Activated CD4-positive, alpha-beta T cell treated with anti-CD3 and anti-CD28 coated beads for 36 hours (primary cell): ENCODE measurements around the gene CDRT4. TPM values are rescaled to one million over a fixed set of nuclear protein-coding genes. Genes with fewer than 3 reads are reported as not detected.
"Not testable (repeated sequence)": the region's sequence is repeated elsewhere in the genome, so short reads cannot be mapped to it uniquely, and the experiment has no call there.

ENCODE experiments used
- ATAC-seq: fragments of 200-7000 bp; cut with Tn5 transposase; one replicate; pipeline ENCODE4 v1.10.0; 2021; ENCODE audit warnings: mild to moderate bottlenecking, moderate library complexity
- CTCF ChIA-PET: fragments of 350-600 bp; sonication (Branson Sonifier 250); formaldehyde crosslinking; loops from one replicate; lab custom pipeline; 2021; ENCODE audit warnings: antibody characterized with exemption; lab: Charles Lee
- POLR2A ChIA-PET: fragments of 350-600 bp; sonication (Branson Sonifier 250); formaldehyde crosslinking; loops from one replicate; lab custom pipeline; 2021; ENCODE audit warnings: antibody characterized with exemption, inconsistent platforms; lab: Charles Lee
- DNase-seq: peaks from one replicate; pipeline ENCODE4 v3.0.0-alpha.2; 2020
- H3K27ac Mint-ChIP-seq: one replicate; pipeline ENCODE4 v1.8.0; 2021; ENCODE audit warnings: mixed read lengths
- H3K27me3 Mint-ChIP-seq: one replicate; pipeline ENCODE4 v1.8.0; 2021; ENCODE audit warnings: mixed read lengths
- H3K36me3 Mint-ChIP-seq: one replicate; pipeline ENCODE4 v1.8.0; 2021; ENCODE audit warnings: low read depth, mixed read lengths
- H3K4me1 Mint-ChIP-seq: one replicate; pipeline ENCODE4 v1.8.0; 2021; ENCODE audit warnings: mixed read lengths
- H3K4me3 Mint-ChIP-seq: one replicate; pipeline ENCODE4 v1.8.0; 2021; ENCODE audit warnings: mild to moderate bottlenecking, moderate library complexity, mixed read lengths
- H3K9me3 Mint-ChIP-seq: one replicate; pipeline ENCODE4 v1.8.0; 2021; ENCODE audit warnings: low read depth, mixed read lengths
- intact Hi-C, 2 experiments: fragments of 100-400 bp; cut with DNase I in 1 of 2; cut with micrococcal nuclease in 1 of 2; formaldehyde crosslinking; loops; one replicate each; pipeline versions ENCODE4 v1.14.2 to v1.15.1; 2022 to 2024; cut with DNase I, micrococcal nuclease
- total RNA-seq, 2 experiments: library from RNA; stranded (reverse); gene quantifications; one replicate each; pipeline ENCODE4 v1.2.3, GENCODE V29; 2021

CDRT4 gene
- total RNA-seq, 2 experiments from 2014 or later: 1.9 to 3.6 TPM

DNA sequence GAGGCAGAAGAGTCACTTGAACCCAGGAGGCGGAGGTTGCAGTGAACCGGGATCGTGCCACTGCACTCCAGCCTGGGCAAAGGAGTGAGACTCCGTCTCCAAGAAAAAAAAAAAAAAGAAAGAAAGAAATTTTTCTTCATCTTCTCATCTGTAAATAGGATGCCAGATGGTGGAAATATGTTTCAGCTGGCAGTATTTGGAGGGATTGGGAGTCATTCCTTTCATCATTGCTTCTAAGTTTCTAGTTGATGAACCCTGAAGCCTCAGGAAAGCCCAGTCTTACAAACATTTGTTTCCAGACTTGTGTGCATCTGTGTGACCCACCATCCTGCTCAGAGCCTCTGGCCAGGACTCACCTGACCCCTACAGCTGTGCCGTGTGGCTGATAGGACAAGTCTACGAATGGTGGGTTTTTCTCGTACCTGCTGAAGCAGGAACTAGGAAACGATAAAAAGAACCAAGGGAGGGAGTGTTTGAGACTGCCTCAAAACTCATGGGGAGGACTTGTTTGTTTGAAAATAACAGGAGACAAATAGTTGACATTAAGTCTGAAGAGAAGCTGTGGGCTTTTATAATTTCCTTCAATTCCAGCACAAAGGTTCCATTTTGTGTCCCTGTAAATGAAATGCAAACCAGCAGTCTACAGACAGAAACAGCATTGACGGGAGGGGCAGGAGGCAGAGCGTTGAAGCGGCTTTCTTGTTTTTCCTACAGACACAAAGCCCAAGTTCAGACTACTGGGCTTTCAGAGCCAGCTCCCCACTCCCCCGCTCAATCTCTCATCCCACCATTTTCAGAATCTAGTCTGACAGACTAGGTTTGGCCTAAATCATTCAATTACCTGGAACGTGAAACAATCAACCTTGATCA is 24.9 kb downstream of the CDRT4 start:
- Mint-ChIP-seq H3K4me1 (peaks cover 7% of the 10 kb centered on the region), H3K27me3 (no peaks in the 10 kb centered on the region), H3K36me3 (peaks cover 13% of the 10 kb centered on the region), H3K27ac (no peak overlapping the region), H3K4me3 (no peak overlapping the region), H3K9me3 (no peaks in the 10 kb centered on the region)
- POLR2A ChIA-PET: no interaction called here
- no peak for ATAC-seq
- CTCF ChIA-PET: interaction anchor here (0.6 kb wide), 1 partner anchor 49 kb away, joined by 3 read pairs; no protein-coding TSS in a partner anchor
- intact Hi-C loops: no loop called here
- no peak for DNase-seq

DNA sequence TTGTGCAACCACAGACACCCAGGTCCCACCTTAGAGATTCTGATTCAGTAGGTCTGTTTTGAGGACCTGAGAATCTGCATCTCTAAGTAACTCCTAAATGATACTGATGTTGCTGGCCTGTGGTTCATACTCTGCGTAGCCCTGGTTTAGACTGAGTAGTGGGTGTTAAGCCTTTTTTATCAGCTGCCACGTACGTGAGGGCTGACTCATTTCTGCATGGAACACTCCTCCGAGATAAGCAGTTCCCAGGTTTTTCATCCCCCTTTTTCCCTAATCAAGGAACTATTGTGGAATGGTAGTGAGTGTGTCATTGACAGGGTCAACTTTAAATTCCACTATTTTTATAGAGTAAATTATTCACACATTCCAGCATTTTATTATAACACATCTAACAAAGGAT is 26.1 kb downstream of the CDRT4 start:
- Mint-ChIP-seq H3K9me3 (peaks cover 4% of the 10 kb centered on the region), H3K27ac (no peak overlapping the region), H3K4me1 (peaks cover 18% of the 10 kb centered on the region), H3K27me3 (no peaks in the 10 kb centered on the region), H3K4me3 (no peak overlapping the region), H3K36me3 (peaks cover 24% of the 10 kb centered on the region)
- ATAC-seq: no peak
- ChIA-PET CTCF (interaction anchor here (0.5 kb wide), 1 partner anchor 135 kb away, joined by 3 read pairs; no protein-coding TSS in a partner anchor), POLR2A (no interaction called here)
- intact Hi-C loops: no loop called here
- no peak for DNase-seq

DNA sequence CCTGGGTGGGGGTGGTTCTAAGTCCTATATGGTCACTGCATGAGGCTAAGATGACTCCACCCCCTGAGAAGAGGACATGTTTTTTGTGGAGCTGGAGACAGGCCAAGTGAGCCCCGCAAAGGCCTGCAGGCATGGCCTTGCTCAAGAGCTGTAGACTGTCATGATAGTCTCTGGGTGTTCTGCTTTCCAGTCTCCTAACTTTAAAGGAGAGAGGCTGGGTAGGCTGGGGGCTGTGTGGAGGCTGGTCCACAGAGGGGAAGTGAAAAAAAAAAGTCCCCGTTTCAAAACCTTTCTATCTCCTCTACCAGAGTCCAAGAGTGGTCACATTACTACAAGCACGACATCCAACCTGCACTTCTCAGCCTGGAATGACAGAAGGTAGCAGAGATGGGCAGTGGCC is 27.1 kb downstream of the CDRT4 start:
- intact Hi-C loops: no loop called here
- ChIA-PET POLR2A (no interaction called here), CTCF (no interaction called here)
- Mint-ChIP-seq H3K36me3 (peaks cover 28% of the 10 kb centered on the region), H3K27me3 (no peaks in the 10 kb centered on the region), H3K4me1 (peaks cover 17% of the 10 kb centered on the region), H3K27ac (no peak overlapping the region), H3K9me3 (peaks cover 4% of the 10 kb centered on the region), H3K4me3 (no peak overlapping the region)
- DNase-seq (no peak), ATAC-seq (no peak)

DNA sequence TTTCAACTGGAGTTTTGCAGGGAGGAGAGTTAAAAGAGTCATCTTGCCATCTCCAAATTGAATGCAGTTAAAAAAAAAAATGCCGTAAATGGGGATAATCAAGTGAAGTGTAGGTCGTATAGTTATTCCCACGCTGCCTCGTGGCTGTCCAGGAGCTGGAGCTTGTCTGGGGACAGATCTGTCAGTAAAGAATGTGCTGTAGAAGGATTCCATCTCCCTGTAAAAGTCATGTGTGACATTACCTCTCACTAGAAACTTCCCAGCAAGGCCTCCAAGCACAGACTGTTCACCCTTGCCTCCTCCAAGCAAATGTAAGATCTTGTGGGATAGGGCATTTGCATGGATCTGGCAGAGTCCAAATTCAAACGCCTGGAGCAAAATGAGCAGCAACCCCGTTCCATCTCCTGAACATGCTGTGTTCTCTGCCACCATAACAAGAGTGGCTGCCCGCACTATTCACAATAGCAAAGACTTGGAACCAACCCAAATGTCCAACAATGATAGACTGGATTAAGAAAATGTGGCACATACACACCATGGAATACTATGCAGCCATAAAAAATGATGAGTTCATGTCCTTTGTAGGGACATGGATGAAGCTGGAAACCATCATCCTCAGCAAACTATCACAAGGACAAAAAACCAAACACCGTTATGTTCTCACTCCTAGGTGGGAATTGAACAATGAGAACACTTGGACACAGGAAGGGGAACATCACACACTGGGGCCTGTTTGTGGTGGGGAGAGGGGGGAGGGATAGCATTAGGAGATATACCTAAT is 28.0 kb downstream of the CDRT4 start:
- Mint-ChIP-seq H3K36me3 (peaks cover 29% of the 10 kb centered on the region), H3K4me1 (peaks cover 12% of the 10 kb centered on the region)
- DNase-seq, ATAC-seq, H3K27ac Mint-ChIP-seq, H3K9me3 Mint-ChIP-seq, H3K27me3 Mint-ChIP-seq, POLR2A ChIA-PET, CTCF ChIA-PET, H3K4me3 Mint-ChIP-seq, intact Hi-C loops: not testable (repeated sequence)

DNA sequence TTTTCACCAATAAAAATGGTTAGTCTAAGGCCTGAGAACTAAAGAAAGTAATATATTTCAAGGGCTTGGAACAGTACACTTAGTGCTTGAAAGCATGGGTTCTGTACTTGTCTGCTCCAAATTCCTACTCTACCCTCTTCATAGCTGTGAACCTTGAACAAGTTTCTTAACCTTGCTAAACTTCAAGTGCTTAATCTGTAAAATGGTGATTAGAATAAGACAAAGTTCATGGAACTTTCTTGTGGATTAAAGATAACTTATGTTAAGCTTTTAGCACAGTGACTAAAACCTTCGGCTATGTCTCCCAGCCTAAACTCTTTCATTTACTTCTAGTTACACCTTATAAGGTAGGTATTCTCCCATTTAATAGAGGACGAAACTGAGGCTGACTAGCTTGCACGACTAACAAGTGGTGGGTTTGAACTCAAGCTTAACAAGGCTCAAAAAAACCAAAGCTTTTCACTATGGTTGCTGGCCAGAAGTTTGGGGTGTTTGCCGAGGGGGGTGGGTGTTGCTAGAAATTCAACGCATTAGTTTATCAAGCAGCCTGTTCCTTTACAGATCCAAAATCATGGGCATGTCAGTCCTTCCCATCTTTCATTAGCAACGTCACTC is 28.8 kb downstream of the CDRT4 start:
- H3K9me3 Mint-ChIP-seq: peaks cover 4% of the 10 kb centered on the region
- H3K36me3 Mint-ChIP-seq: peaks cover 29% of the 10 kb centered on the region
- H3K4me1 Mint-ChIP-seq: peaks cover 12% of the 10 kb centered on the region
- H3K27ac Mint-ChIP-seq: no peak overlapping the region
- DNase-seq (no peak), ATAC-seq (no peak)
- CTCF ChIA-PET: no interaction called here
- H3K4me3 Mint-ChIP-seq: no peak overlapping the region
- POLR2A ChIA-PET: no interaction called here
- intact Hi-C loops: no loop called here
- H3K27me3 Mint-ChIP-seq: no peaks in the 10 kb centered on the region

DNA sequence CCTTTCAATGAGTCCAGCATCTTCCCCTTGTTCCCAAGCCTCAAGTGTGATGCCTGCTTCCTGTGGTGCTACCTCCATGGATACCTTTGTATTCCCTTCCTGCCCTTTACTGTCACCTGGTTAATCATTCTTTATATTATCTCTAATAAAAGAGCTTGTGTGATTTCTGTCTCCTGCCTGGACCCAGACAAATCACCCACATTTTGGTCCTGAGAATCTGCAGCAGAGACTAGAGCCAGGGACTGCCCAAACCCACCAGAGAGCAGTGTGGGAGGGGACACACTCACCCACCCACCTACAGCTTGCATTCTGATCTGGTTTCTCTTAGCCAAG is 30.2 kb downstream of the CDRT4 start:
- Mint-ChIP-seq H3K9me3 (peaks cover 4% of the 10 kb centered on the region), H3K27me3 (no peaks in the 10 kb centered on the region), H3K4me1 (peaks cover 12% of the 10 kb centered on the region), H3K36me3 (peaks cover 29% of the 10 kb centered on the region), H3K4me3 (no peak overlapping the region), H3K27ac (peak overlapping the region; percentile 64)
- intact Hi-C loops: no loop called here
- ATAC-seq (no peak), DNase-seq (no peak)
- CTCF ChIA-PET: interaction anchor here (0.7 to 1.3 kb wide), 2 partner anchors 10 to 306 kb away, joined by 3 to 5 read pairs; no protein-coding TSS in a partner anchor
- POLR2A ChIA-PET: no interaction called here

DNA sequence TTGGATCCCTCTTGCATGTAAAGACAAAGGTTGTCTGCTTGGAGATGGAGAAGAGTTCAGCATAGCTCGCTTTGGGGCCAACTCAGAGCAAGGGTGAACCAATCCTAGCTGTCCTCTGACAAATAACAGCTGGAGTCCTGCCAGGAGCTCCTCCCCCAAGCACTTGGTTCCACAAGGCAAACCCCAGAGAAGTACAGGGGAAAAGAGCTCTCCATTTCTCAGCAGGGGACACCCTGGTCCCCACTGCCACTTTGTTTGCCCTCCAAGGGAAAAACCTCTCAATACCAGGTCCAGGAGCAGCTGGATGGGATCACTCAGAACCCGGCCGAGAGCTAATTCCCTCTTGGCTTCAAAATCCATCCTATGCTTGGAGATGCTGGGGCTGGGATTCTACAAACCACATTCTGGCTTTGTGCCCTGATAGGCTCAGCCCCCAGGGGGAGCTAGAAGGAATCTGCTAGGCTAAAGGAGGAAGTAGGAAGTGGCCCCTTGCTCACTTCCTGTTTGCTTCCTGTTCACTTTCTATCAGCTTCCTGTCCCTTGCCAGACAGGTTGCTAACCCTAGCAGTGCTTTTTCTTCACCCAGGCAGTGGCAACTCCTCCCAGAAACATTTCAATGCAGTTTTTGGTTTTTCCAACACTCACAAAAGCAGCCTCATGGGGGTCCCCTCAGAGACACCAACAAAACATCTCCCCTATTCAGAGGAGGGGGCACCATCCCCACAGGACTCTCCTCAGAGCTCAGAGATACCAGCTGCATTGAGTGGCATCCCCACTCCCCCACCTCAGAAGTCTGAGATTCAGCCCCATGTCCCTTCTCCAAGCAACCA is 30.7 kb downstream of the CDRT4 start:
- intact Hi-C loops: no loop called here
- Mint-ChIP-seq H3K36me3 (peaks cover 26% of the 10 kb centered on the region), H3K27me3 (no peaks in the 10 kb centered on the region), H3K4me1 (peaks cover 12% of the 10 kb centered on the region), H3K4me3 (no peak overlapping the region), H3K27ac (peak overlapping the region; percentile 64), H3K9me3 (peaks cover 4% of the 10 kb centered on the region)
- CTCF ChIA-PET: interaction anchor here (0.7 to 1.3 kb wide), 3 partner anchors 10 to 306 kb away, joined by 3 to 5 read pairs (median 3); no protein-coding TSS in a partner anchor
- peak; percentile 43 for DNase-seq
- ATAC-seq: no peak
- POLR2A ChIA-PET: no interaction called here

DNA sequence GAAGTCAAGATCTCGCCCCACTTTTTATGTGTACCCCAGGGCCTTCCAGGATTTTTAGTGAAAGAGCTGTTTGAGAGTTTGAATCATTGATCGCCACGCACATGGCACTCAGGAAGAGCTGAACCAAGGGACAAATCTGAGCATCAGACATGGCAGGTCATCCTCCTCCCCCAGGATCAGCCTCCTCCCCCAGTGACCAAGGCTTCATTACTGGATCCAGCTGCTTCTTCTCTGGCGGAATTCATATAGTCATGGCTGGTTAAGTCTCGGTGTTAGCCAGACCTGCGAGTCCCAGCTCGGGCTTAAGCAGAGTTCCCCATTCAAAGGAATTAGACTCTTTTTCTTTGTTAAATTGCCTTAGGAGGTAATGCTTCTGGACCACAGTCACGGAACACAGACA is 32.5 kb downstream of the CDRT4 start:
- intact Hi-C loops: no loop called here
- no peak overlapping the region for H3K27ac Mint-ChIP-seq
- H3K9me3 Mint-ChIP-seq: peaks cover 4% of the 10 kb centered on the region
- H3K27me3 Mint-ChIP-seq: no peaks in the 10 kb centered on the region
- H3K4me1 Mint-ChIP-seq: peaks cover 12% of the 10 kb centered on the region
- CTCF ChIA-PET: no interaction called here
- H3K4me3 Mint-ChIP-seq: no peak overlapping the region
- H3K36me3 Mint-ChIP-seq: peaks cover 24% of the 10 kb centered on the region
- POLR2A ChIA-PET: interaction anchor here (0.6 kb wide), 1 partner anchor 64 kb away, joined by 3 read pairs; no protein-coding TSS in a partner anchor
- ATAC-seq (no peak), DNase-seq (no peak)

DNA sequence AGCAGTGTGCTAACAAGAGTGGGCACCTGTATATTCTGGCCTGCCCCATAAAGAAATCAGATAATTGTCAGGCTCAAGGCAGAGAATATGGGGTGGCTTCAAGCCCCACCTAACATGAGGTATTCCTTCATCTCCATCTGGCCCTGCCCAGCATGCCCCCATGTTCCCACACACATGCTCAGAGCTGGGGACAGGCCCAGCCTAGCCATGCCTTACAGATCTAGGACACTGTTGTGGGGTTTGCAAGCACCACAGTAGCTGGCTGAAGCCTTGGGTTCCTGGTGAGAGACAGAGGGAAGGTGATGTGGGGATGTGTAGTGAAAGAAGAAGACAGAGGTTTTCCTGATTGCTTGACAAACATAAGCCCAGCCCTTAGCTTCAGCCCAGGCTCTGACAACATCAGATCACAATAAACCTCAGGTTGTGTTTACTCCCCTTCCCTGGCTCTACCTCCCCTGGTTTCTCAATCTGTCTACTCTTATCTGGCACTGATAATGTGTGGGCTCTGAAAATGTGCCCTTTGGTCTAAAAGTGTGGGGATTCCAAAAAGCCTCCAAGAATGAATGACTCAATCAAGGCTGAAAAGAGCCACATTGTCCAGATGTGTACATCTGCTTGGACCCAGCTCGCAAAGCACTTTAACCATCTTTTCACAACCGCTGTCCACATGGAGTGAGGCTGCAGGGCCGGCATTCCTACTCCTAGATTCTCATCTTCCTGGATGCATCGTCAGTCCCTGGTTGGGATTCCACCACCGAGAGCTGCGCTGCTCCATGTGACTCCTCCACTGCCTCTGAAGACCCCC is 34.4 kb downstream of the CDRT4 start:
- ATAC-seq: no peak
- POLR2A ChIA-PET: no interaction called here
- peaks cover 4% of the 10 kb centered on the region for H3K9me3 Mint-ChIP-seq

DNA sequence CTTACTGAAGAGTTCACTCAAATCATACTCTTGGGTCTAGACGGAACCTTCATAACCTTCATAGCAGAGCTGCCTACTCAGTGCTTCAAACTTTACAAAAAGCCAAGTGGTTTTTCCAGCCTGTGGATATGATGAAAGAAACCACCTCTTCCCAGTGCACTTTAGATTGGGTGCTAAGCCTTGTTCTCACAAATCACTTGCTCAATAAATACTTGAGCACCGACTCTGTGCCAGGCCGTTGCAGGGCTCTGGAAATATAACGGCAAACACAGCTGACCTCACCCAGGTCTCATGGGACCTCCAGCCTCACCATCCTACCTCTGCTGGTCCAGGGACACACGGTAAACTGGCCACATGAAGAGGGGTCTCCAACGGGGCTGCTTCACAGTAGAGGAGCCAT is 35.7 kb downstream of the CDRT4 start:
- Mint-ChIP-seq H3K36me3 (peaks cover 8% of the 10 kb centered on the region), H3K27ac (no peak overlapping the region), H3K4me3 (no peak overlapping the region), H3K4me1 (peaks cover 6% of the 10 kb centered on the region), H3K9me3 (no peaks in the 10 kb centered on the region), H3K27me3 (no peaks in the 10 kb centered on the region)
- intact Hi-C loops: no loop called here
- no peak for DNase-seq
- no peak for ATAC-seq
- ChIA-PET CTCF (interaction anchor here (0.6 kb wide), 1 partner anchor 320 kb away, joined by 3 read pairs; no protein-coding TSS in a partner anchor), POLR2A (no interaction called here)

More for the DNA sequence above, 34.4 kb downstream of the CDRT4 start:
- intact Hi-C loops: no loop called here
- no peak for DNase-seq
- Mint-ChIP-seq H3K4me3 (no peak overlapping the region), H3K27ac (no peak overlapping the region), H3K27me3 (no peaks in the 10 kb centered on the region), H3K4me1 (peaks cover 12% of the 10 kb centered on the region), H3K36me3 (peaks cover 19% of the 10 kb centered on the region)
- CTCF ChIA-PET: no interaction called here
